Breast epithelium (tissue), 3 donors: ENCODE data around the gene HMGCR.

Experiments
- CTCF ChIP-seq, 3 donors: fragments of 450-650 bp; IDR thresholded peaks; one replicate each; pipeline ENCODE4 v1.5.1; 2016 to 2017; ENCODE audit warnings: antibody characterized with exemption in 3 of 3, mild to moderate bottlenecking in 3 of 3, moderate library complexity in 3 of 3
- POLR2A ChIP-seq: fragments of 450-650 bp; IDR thresholded peaks from one replicate; pipeline ENCODE4 v1.6.1; 2016; ENCODE audit warnings: antibody characterized with exemption, mild to moderate bottlenecking, moderate library complexity
- POLR2AphosphoS5 ChIP-seq, 3 donors: sonication (generic); formaldehyde crosslinking; IDR thresholded peaks; one replicate each; pipeline ENCODE4 v1.6.1; 2017; ENCODE audit warnings: antibody characterized with exemption in 3 of 3

- TF ChIP-seq CTCF (IDR thresholded peaks at IDR 0.05), result no peak
- TF ChIP-seq POLR2A, result no peak
- no peak for TF ChIP-seq POLR2AphosphoS5 (IDR thresholded peaks at IDR 0.05)
Observed at GRCh38 chr5:75351139-75351926, 14.3 kb downstream of the HMGCR start.
